MV-4-11 (cell line): ENCODE data around the gene LIPA.

Source experiments
- DNase-seq: peaks from one replicate; lab custom pipeline; 2025; lab: John Stamatoyannopoulos, UW

LIPA gene

GRCh38 chr10:89240519-89240918 is 11.1 kb downstream of the LIPA start:
- no peak for DNase-seq

- DNase-seq: no peak
Measured at GRCh38 chr10:89238956-89239644, 12.5 kb downstream of the LIPA start.

- no peak for DNase-seq
Measured at GRCh38 chr10:89237849-89238248, 13.7 kb downstream of the LIPA start.

- DNase-seq: no peak
Measured at GRCh38 chr10:89236226-89236797, 15.3 kb downstream of the LIPA start.

GRCh38 chr10:89235073-89235798 is 16.3 kb downstream of the LIPA start:
- DNase-seq: peak; percentile 57

GRCh38 chr10:89233033-89233432 is 18.5 kb downstream of the LIPA start:
- DNase-seq: no peak

GRCh38 chr10:89228962-89229361 is 22.6 kb downstream of the LIPA start:
- no peak for DNase-seq

- no peak for DNase-seq
Measured at GRCh38 chr10:89228146-89228545, 23.4 kb downstream of the LIPA start.

- DNase-seq: no peak
Measured at GRCh38 chr10:89226891-89227290, 24.7 kb downstream of the LIPA start.

- DNase-seq: no peak
Measured at GRCh38 chr10:89224739-89225443, 26.7 kb downstream of the LIPA start.

- DNase-seq: no peak
Measured at GRCh38 chr10:89221919-89222318, 29.7 kb downstream of the LIPA start.

GRCh38 chr10:89219513-89220218 is 31.9 kb downstream of the LIPA start:
- no peak for DNase-seq

GRCh38 chr10:89217057-89217990 is 34.3 kb downstream of the LIPA start:
- peak; percentile 42 for DNase-seq

GRCh38 chr10:89216056-89216455 is 35.5 kb downstream of the LIPA start:
- DNase-seq: no peak

GRCh38 chr10:89215511-89215910 is 36.1 kb downstream of the LIPA start:
- DNase-seq: no peak

GRCh38 chr10:89214566-89215165 is 36.9 kb downstream of the LIPA start:
- no peak for DNase-seq

- DNase-seq: peak; percentile 18
Measured at GRCh38 chr10:89213191-89213808, 38.3 kb downstream of the LIPA start.

- no peak for DNase-seq
Measured at GRCh38 chr10:89210794-89211425, 40.7 kb downstream of the LIPA start.

GRCh38 chr10:89209718-89210117 is 41.9 kb downstream of the LIPA start:
- no peak for DNase-seq
